ENCODE data around the gene SH3BP1. TPM values are rescaled to one million over a fixed set of nuclear protein-coding genes. Genes with fewer than 3 reads are reported as not detected.

SH3BP1 gene
- total and polyA plus RNA-seq, 9 of the 15 experiments (the other 6 are each of a cell fraction or from before 2014, with no cell fraction given): 0.10 to 36.2 (median 10.4) TPM

DNA sequence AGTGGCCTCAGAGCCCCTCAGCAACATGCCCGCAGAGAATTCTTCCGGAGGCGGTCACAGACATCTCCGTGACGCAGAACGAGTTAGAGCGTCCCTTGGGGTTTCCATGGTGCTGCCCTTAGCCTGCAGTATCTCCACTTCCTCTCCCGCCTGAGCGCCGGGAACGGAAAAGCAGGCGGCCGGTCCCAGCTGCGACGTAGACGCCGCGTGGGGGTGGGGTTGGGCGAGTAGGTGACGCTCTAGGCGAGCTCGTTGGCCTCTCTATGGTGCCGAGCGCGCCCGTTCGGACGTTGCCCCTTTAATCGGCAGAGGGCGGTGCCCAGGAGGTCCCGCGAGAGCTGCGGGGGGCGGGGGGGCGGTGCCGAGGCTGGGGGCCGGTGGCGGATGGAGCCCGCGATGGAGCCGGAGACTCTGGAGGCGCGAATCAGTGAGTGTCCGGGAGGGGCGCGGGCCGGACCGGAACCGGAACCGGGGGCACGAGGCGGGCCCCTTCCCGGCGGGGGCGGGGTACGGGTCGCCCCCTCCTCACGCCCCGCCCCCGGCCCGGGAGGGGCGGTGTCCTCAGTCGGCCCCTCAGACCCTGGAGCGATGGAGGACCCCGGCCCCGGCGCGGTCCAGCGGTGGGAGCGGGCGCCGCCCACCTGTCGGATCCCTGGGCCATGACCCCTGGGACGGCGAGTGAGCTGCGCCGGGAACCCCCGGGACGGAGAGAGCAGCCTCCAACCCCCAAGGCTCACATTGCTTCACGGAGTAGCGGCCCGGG lies 30.8 kb upstream of the SH3BP1 start, which contains the start of gene GGA1 (continued):
- TF ChIP-seq HNRNPK (IDR thresholded peaks at IDR 0.05; ENCODE audit: low read depth, low read length, poor library complexity, severe bottlenecking) (no peak), NFIC (IDR thresholded peaks at IDR 0.05) (0 out of 2 replicates have a peak, but pooled peaks have one; percentile 5), RBM22 (IDR thresholded peaks at IDR 0.05; ENCODE audit: low read depth, low read length, poor library complexity, severe bottlenecking) (no peak), CHD2 (IDR thresholded peaks at IDR 0.05; ENCODE audit: low read depth, low read length) (peak; percentile 93), ZNF780A (CRISPR knock-in tag; IDR thresholded peaks at IDR 0.05) (no peak), POLR3A (IDR thresholded peaks at IDR 0.05; ENCODE audit: borderline replicate concordance, extremely low read depth, insufficient read depth, insufficient read length) (no peak), GABPB1 (CRISPR knock-in tag; IDR thresholded peaks at IDR 0.05) (peak; percentile 91), ZC3H4 (CRISPR knock-in tag; IDR thresholded peaks at IDR 0.05; ENCODE audit: borderline replicate concordance) (no peak), ZNF347 (CRISPR knock-in tag; IDR thresholded peaks at IDR 0.05; ENCODE audit: low read depth) (no peak), IFI16 (CRISPR knock-in tag; IDR thresholded peaks at IDR 0.05) (no peak), ZNF12 (CRISPR knock-in tag; IDR thresholded peaks at IDR 0.05) (no peak), BHLHE40 (IDR thresholded peaks at IDR 0.05; ENCODE audit: low read length) (no peak; the same call in 1 of the 2 replicates), EGR1 (conservative IDR thresholded peaks at IDR 0.05) (peak; percentile 69), MTA3 (IDR thresholded peaks at IDR 0.05; ENCODE audit: borderline replicate concordance) (peak; percentile 48; the same call in 1 of the 2 replicates)
- TF ChIP-seq, protein P1, sequence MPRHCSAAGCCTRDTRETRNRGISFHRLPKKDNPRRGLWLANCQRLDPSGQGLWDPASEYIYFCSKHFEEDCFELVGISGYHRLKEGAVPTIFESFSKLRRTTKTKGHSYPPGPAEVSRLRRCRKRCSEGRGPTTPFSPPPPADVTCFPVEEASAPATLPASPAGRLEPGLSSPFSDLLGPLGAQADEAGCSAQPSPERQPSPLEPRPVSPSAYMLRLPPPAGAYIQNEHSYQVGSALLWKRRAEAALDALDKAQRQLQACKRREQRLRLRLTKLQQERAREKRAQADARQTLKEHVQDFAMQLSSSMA (CRISPR knock-in tag; IDR thresholded peaks at IDR 0.05): no peak
- TF ChIP-seq, protein P2, sequence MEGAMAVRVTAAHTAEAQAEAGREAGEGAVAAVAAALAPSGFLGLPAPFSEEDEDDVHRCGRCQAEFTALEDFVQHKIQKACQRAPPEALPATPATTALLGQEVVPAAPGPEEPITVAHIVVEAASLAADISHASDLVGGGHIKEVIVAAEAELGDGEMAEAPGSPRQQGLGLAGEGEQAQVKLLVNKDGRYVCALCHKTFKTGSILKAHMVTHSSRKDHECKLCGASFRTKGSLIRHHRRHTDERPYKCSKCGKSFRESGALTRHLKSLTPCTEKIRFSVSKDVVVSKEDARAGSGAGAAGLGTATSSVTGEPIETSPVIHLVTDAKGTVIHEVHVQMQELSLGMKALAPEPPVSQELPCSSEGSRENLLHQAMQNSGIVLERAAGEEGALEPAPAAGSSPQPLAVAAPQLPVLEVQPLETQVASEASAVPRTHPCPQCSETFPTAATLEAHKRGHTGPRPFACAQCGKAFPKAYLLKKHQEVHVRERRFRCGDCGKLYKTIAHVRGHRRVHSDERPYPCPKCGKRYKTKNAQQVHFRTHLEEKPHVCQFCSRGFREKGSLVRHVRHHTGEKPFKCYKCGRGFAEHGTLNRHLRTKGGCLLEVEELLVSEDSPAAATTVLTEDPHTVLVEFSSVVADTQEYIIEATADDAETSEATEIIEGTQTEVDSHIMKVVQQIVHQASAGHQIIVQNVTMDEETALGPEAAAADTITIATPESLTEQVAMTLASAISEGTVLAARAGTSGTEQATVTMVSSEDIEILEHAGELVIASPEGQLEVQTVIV (CRISPR knock-in tag; IDR thresholded peaks at IDR 0.05; ENCODE audit: borderline replicate concordance): no peak
